ENCODE results near the gene USP5.
A peak's percentile ranks its signal among the peaks of the same experiment; 100 is the strongest.

Gene USP5

GRCh38 chr12:6826734-6827436 lies 25.1 kb upstream of the USP5 start:
- DNase-seq: no peak

DNA sequence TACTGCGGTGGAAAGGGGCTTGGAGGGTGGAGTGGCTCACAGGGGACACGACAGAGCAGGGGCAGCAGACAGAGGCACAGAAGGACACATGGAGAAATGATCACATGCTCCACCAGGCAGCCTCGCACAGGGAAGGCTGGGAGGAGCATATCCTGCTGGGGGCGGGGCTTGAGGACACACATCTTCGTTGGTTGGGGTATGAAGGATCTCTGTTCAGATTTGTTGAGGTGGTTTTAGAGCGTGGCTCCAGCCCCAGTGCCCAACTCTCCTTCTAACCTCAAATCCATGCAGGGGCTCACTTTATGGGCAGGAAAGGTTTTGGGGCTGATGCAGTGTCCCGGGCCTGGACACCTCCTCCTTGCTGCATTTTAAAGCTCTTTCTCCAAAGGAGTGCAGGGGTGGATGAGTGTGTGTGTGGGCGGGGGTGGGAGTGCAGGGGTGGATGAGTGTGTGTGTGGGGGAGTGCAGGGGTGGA lies 24.5 kb upstream of the USP5 start:
- peak; percentile 38 for DNase-seq

- DNase-seq: no peak
These were observed 23.8 kb upstream of the USP5 start, which contains the start of gene P3H3 for GRCh38 chr12:6827982-6828780. Gene P3H3, plus strand, starts transcription at chr12:6828407. Its CDS starts 34 bp downstream, at chr12:6828441.

GRCh38 chr12:6828781-6829535 lies 23.0 kb upstream of the USP5 start:
- DNase-seq: no peak

GRCh38 chr12:6829536-6830220 lies 22.3 kb upstream of the USP5 start:
- no peak for DNase-seq

GRCh38 chr12:6830286-6830890 lies 21.6 kb upstream of the USP5 start:
- no peak for DNase-seq

- no peak for DNase-seq
These were observed 21.0 kb upstream of the USP5 start for GRCh38 chr12:6830999-6831398.

DNA sequence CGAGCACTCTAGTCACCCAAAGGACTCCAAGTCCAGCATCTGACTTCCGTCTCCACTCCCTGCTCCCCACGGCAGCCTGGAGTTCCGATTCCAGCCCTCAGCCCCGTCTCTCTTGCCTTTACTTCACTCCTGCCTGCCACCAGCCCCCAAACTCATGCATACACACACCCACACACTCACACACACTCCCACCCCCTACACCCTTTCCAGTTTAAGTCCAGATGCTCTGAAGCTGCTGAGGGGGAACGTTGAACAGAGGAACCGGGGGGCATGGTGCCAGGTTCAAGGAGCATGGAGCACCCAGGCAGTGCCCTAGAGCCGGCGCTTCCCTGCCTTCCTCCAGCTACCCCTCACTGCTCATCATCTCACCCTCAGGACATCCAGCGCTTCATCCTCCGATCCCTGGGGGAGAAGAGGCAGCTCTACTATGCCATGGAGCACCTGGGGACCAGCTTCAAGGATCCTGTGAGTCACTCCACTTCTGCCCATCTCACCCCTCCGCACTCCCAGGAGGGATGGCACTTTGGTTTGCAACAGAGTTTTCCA lies 20.4 kb upstream of the USP5 start:
- DNase-seq: no peak

DNA sequence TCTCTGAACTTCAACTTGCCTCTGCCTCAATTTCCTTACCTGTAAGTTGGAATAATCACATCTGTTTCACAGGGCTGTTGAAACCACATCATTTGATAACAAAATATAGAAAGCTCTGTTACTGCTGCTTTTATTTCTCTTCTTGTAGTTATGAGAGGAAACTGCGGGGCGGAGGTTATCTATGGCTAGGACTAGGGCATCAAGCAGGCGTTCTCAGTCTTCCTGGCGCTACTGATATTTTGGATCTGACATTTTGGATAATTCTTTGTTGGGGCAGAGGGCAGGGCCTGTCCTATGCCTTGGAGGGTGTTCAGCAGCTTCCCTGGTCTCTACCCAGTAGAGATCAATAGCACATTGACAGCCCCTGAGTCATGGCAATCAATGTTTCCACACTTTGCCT lies 19.8 kb upstream of the USP5 start:
- DNase-seq: no peak

DNA sequence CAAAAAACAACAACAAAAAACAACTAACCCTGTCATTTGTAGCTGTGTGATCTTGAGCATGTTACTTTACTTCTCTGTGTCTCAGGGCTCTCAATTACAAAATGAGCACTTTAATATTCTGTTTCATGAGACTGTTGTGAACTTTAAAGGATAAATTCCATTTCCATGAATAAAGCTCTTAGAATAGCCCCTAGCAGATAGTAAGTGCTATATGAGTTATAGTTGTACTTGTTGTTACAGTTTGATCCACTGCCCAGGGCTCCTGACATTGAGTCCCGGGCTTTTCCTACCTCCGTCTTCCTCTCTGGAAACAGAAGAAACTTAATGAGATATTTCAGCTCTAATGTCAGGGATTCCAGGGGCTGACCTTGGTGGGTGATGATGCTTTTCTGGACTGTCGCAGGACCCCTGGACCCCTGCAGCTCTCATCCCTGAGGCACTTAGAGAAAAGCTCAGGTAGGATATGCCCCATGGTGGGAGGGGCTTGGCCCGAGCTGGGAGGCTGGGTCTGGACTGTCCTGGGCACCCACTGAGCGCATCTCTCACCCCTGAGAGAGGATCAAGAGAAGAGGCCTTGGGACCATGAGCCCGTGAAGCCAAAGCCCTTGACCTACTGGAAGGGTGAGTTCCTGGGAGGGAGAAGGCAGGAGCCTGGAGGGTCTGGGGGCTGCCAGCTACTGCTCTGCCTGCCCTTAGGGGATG lies 18.6 kb upstream of the USP5 start:
- no peak for DNase-seq

DNA sequence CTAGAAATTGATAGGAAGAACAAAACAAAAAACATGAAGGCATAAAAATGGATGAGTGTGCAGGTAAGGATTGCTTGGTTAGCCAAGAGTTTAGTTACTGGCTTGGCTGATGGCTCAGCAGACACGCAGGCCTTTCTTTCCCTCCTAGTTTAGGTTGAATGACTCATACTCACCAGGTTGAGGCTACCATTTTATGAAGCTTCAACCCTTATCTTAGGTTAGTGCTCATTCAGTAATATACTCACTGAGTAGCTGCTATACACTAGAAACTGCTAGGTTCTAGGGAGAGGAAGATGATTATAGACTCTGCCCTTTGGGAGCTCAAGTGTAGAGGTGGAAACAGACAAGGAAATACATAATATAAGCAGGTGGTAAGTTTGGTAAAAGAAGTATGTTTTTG lies 17.7 kb upstream of the USP5 start:
- no peak for DNase-seq

- DNase-seq: no peak
These were observed 17.1 kb upstream of the USP5 start for GRCh38 chr12:6834873-6835272.

DNA sequence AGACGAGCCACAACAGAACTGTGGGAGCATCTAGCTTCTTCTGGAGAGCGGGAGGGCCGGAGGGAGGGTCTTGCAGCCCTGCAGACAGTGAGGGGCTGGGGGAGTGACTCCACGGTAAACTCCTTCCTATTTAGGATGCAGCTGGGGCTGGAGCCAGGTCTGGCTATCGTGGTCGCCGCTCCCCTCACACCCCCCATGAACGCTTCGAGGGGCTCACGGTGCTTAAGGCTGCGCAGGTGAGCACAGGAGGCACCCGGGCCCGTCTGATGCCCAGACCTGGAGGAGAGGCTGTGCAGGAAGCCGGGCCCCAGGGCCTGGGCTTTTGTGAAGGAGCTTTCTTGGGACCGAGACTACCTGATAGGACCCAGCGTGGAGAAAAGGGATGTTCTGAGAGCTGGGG lies 15.1 kb upstream of the USP5 start:
- no peak for DNase-seq

GRCh38 chr12:6837370-6838060 lies 14.4 kb upstream of the USP5 start:
- no peak for DNase-seq

DNA sequence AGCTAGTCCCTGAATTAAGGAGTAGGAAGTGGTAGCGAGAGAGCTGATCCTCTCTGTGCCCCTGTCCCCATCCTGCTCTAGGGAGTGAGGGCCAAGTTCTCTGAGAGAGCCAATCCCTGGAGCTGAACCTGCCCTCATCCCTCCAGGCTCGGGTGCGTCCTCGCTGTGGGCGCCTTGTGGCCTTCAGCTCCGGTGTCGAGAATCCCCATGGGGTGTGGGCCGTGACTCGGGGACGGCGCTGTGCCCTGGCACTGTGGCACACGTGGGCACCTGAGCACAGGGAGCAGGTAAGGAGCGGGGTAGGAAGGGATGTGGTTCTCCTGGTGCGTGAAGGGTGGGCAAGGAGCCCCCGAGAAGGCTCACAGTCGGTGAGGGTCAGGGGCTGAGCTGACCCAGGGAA lies 13.1 kb upstream of the USP5 start:
- DNase-seq: no peak

GRCh38 chr12:6839482-6840201 lies 12.3 kb upstream of the USP5 start:
- DNase-seq: no peak

DNA sequence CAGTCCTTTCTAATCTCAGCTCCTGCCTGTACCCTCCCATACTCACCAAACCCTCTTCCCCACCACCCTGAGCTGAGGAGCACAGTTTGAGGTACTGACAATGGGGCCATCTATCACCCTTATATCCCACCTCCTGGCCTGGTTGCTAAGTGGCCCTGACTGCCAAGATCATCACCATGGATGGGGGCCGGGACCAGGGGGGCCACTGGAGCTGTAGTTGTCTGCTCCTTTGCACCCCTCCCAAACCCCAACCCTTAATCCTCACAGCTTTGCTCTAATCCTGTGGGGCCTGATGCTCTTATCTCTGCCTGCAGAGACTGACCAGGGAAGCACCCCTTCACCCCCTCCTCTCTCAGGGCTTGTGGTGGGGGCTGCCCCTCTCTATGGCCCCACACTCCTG lies 11.6 kb upstream of the USP5 start:
- no peak for DNase-seq

GRCh38 chr12:6840761-6841515 lies 11.0 kb upstream of the USP5 start, which contains the start of gene GNB3:
Gene GNB3, plus strand, starts transcription at chr12:6840925. Its CDS starts 363 bp downstream, at chr12:6841288.
- no peak for DNase-seq

- no peak for DNase-seq
These were observed 9.9 kb upstream of the USP5 start for GRCh38 chr12:6842075-6842474.
